Endothelial cell of umbilical vein (primary cell): Measurements from ENCODE around the gene HOXA9. TPM values are rescaled to one million over a fixed set of nuclear protein-coding genes. Genes with fewer than 3 reads are reported as not detected.

ENCODE experiments used
- BruUV-seq: library from RNA; stranded (reverse); fragments of 400-500 nt; replicated peaks from 2 replicates; lab custom pipeline; 2021; lab: Mats Ljungman, UMichigan
- CTCF ChIA-PET: fragments of 300-600, 350-600 bp; sonication (Branson Sonifier 250); formaldehyde crosslinking; loops from one replicate; lab custom pipeline; 2021; ENCODE audit warnings: antibody characterized with exemption, inconsistent platforms; lab: Charles Lee
- POLR2A ChIA-PET: fragments of 300-600, 350-600 bp; sonication (Branson Sonifier 250); formaldehyde crosslinking; loops from one replicate; lab custom pipeline; 2021; ENCODE audit warnings: antibody characterized with exemption, inconsistent platforms; lab: Charles Lee
- DNase-seq: peaks from one replicate; pipeline ENCODE4 v3.0.0-alpha.2; 2011; ENCODE audit warnings: low read depth, low spot score
- FAIRE-seq: peaks from 2 replicates; lab custom pipeline; 2011; peaks lifted over from hg19 to GRCh38; lab: Jason Lieb, UNC
- H2AFZ ChIP-seq: 2 replicates; pipeline ENCODE4 v1.6.0; 2012; ENCODE audit warnings: low read depth, low read length, control low read depth, inconsistent platforms
- H3K27ac ChIP-seq: 2 replicates; pipeline ENCODE4 v1.5.1; 2011; ENCODE audit warnings: low read depth, mild to moderate bottlenecking, control low read depth, low read length, moderate library complexity; ENCODE audit not compliant: insufficient read depth
- H3K27me3 ChIP-seq, 2 experiments: 2 replicates each; pipeline versions ENCODE4 v1.6.0 to v1.6.1; 2011; ENCODE audit warnings: low read length in 2 of 2, mixed read lengths in 1 of 2; ENCODE audit not compliant: control insufficient read depth in 2 of 2, insufficient read depth in 2 of 2
- H3K36me3 ChIP-seq, 2 experiments: 2 replicates in 1 of 2; 3 replicates in 1 of 2; pipeline ENCODE4 v1.5.1; 2011; ENCODE audit warnings: low read length in 2 of 2, mild to moderate bottlenecking in 1 of 2, moderate library complexity in 1 of 2; ENCODE audit not compliant: control insufficient read depth in 2 of 2, insufficient read depth in 2 of 2; ENCODE audit errors: extremely low read depth in 1 of 2
- H3K4me1 ChIP-seq: 3 replicates; pipeline ENCODE4 v1.5.1; 2011; ENCODE audit warnings: mild to moderate bottlenecking, low read length; ENCODE audit not compliant: control insufficient read depth, insufficient read depth; ENCODE audit errors: extremely low read depth
- H3K4me2 ChIP-seq: 2 replicates; pipeline ENCODE4 v1.6.1; 2011; ENCODE audit warnings: low read length, control low read depth, mixed read lengths; ENCODE audit not compliant: insufficient read depth
- H3K4me3 ChIP-seq, 3 experiments: fragments of 200-600 bp in 1 of 3; sonication (generic), shearing (Covaris generic) in 1 of 3; replicated peaks in 1 of 3; 2 replicates each; pipeline ENCODE4 v1.5.1; 2011 to 2016; ENCODE audit warnings: control low read depth in 3 of 3, low read length in 3 of 3, mild to moderate bottlenecking in 2 of 3, inconsistent platforms in 1 of 3, low read depth in 1 of 3, moderate library complexity in 1 of 3; ENCODE audit not compliant: insufficient read depth in 1 of 3
- H3K79me2 ChIP-seq: 2 replicates; pipeline ENCODE4 v1.6.0; 2012; ENCODE audit warnings: low read length, inconsistent platforms; ENCODE audit not compliant: control insufficient read depth, insufficient read depth
- H3K9ac ChIP-seq: replicated peaks from 2 replicates; pipeline ENCODE3; 2011; ENCODE audit warnings: low read length, control low read depth; ENCODE audit not compliant: insufficient read depth; ENCODE audit errors: extremely low read depth
- H3K9me1 ChIP-seq: replicated peaks from 3 replicates; pipeline ENCODE4 v1.6.0; 2011; ENCODE audit warnings: mild to moderate bottlenecking, low read length; ENCODE audit not compliant: control insufficient read depth, insufficient read depth; ENCODE audit errors: extremely low read depth
- H3K9me3 ChIP-seq: replicated peaks from 2 replicates; pipeline ENCODE4 v1.5.1; 2012; ENCODE audit warnings: low read length, inconsistent platforms; ENCODE audit not compliant: control insufficient read depth, insufficient read depth
- H4K20me1 ChIP-seq: replicated peaks from 2 replicates; pipeline ENCODE3; 2011; ENCODE audit warnings: mild to moderate bottlenecking, low read length; ENCODE audit not compliant: control insufficient read depth, insufficient read depth; ENCODE audit errors: extremely low read depth
- JUN ChIP-seq: IDR thresholded peaks from 2 replicates; pipeline ENCODE4 v1.6.1; 2011; ENCODE audit warnings: borderline replicate concordance, low read depth; ENCODE audit not compliant: insufficient read length, insufficient read depth
- MYC ChIP-seq: IDR thresholded peaks from one replicate; pipeline ENCODE4 v1.6.1; 2011; ENCODE audit warnings: mild to moderate bottlenecking, low read depth, low read length
- POLR2AphosphoS5 ChIP-seq: IDR thresholded peaks from 2 replicates; pipeline ENCODE4 v1.6.1; 2012; ENCODE audit warnings: low read depth, mild to moderate bottlenecking, control low read depth, low read length, moderate library complexity; ENCODE audit not compliant: insufficient read depth
- dilution Hi-C: fragments of 300-500 bp; cut with MboI; formaldehyde crosslinking; loops from one replicate; pipeline ENCODE4 v1.15.0; 2019; ENCODE audit warnings: low sequenced_read_pairs; ENCODE audit not compliant: extremely low pct_ligation_motif_present
- intact Hi-C: fragments of 100-400 bp; cut with micrococcal nuclease; formaldehyde crosslinking; loops from one replicate; pipeline ENCODE4 v1.10.0; 2022
- polyA plus RNA-seq, 4 experiments: library from polyadenylated mRNA; depleted of rRNA in 3 of 4; stranded (reverse) in 3 of 4; unstranded in 1 of 4; fragments of >200 nt; gene quantifications; 2 replicates each; pipeline versions ENCODE4 v1.2.1 to v1.2.3, GENCODE V29; 2011 to 2012; ENCODE audit warnings: missing spikeins in 1 of 4
- total RNA-seq: library from RNA; stranded (reverse); gene quantifications from 2 replicates; pipeline ENCODE4 v1.2.3, GENCODE V29; 2021
- TF ChIP-seq, protein P1 (sequence below), 2 donors: IDR thresholded peaks; 1 replicate in 1 of 2; 2 replicates in 1 of 2; pipeline ENCODE4 v1.5.1; 2011; ENCODE audit warnings: low read length in 2 of 2, mild to moderate bottlenecking in 2 of 2, moderate library complexity in 2 of 2, control low read depth in 1 of 2, inconsistent platforms in 1 of 2, low read depth in 1 of 2; ENCODE audit not compliant: insufficient read depth in 1 of 2; ENCODE audit errors: extremely low read depth in 1 of 2

HOXA9 gene
- total and polyA plus RNA-seq, 2 donors (not counting 3 experiments of a cell fraction or from before 2014, with no cell fraction given) = 47.2 to 61.6 TPM

- BruUV-seq = no TSS peak
- Histone ChIP-seq H3K27me3 (no peaks in the 10 kb centered on the region), H3K9ac (peak overlapping the region; percentile 84), H3K4me1 (peaks cover 76% of the 10 kb centered on the region), H2AFZ (no peak overlapping the region), H3K9me1 (no peaks in the 10 kb centered on the region), H4K20me1 (no peaks in the 10 kb centered on the region), H3K36me3 (peaks cover 0 to 19% of the 10 kb centered on the region in 2 experiments), H3K79me2 (peaks cover 99% of the 10 kb centered on the region), H3K9me3 (no peaks in the 10 kb centered on the region), H3K4me3 (peak overlapping the region; percentile 29 to 84 (median 65)), H3K4me2 (peak overlapping the region; percentile 92), H3K27ac (peak overlapping the region; percentile 82)
- FAIRE-seq (no peak), DNase-seq (no peak)
- TF ChIP-seq JUN (no peak), MYC (no peak)
- dilution Hi-C loops (no loop called here), intact Hi-C loops (loop anchor here (1.0 to 5.0 kb wide), 6 partner anchors 19 to 1286 kb away; no protein-coding TSS in a partner anchor)
- ChIA-PET CTCF (interaction anchor here (0.9 to 7.0 kb wide), 17 partner anchors 10 to 773 kb away, joined by 3 to 72 read pairs (median 11); partner anchors contain the start of genes HOXA3, HOXA4 and HOXA7), POLR2A (interaction anchor here (1.5 kb wide), 1 partner anchor 44 kb away, joined by 3 read pairs; no protein-coding TSS in a partner anchor)
Observed at GRCh38 chr7:27142580-27143022, 22.7 kb downstream of the HOXA9 start.

GRCh38 chr7:27141923-27142579 lies 23.3 kb downstream of the HOXA9 start:
- Histone ChIP-seq H3K9me3 (no peaks in the 10 kb centered on the region), H2AFZ (no peak overlapping the region), H3K9ac (peak overlapping the region; percentile 84), H3K27ac (peak overlapping the region; percentile 82), H3K4me2 (peak overlapping the region; percentile 92), H4K20me1 (no peaks in the 10 kb centered on the region), H3K4me3 (peak overlapping the region; percentile 29 to 84 (median 65)), H3K4me1 (peaks cover 76% of the 10 kb centered on the region), H3K9me1 (no peaks in the 10 kb centered on the region), H3K36me3 (peaks cover 0 to 19% of the 10 kb centered on the region in 2 experiments), H3K79me2 (peaks cover 99% of the 10 kb centered on the region), H3K27me3 (no peaks in the 10 kb centered on the region)
- FAIRE-seq (peak; percentile 79), DNase-seq (no peak)
- CTCF ChIA-PET = interaction anchor here (0.9 to 7.0 kb wide), 14 partner anchors 11 to 773 kb away, joined by 3 to 72 read pairs (median 11); partner anchors contain the start of genes HOXA4 and HOXA7
- POLR2A ChIA-PET = interaction anchor here (1.3 to 2.2 kb wide), 3 partner anchors 11 to 43 kb away, joined by 3 to 7 read pairs (median 4); partner anchors contain the start of gene HOXA3
- dilution Hi-C loops (no loop called here), intact Hi-C loops (loop anchor here (2.0 to 5.0 kb wide), 3 partner anchors 640 to 1285 kb away; no protein-coding TSS in a partner anchor)
- BruUV-seq = no TSS peak
- TF ChIP-seq, protein P1, sequence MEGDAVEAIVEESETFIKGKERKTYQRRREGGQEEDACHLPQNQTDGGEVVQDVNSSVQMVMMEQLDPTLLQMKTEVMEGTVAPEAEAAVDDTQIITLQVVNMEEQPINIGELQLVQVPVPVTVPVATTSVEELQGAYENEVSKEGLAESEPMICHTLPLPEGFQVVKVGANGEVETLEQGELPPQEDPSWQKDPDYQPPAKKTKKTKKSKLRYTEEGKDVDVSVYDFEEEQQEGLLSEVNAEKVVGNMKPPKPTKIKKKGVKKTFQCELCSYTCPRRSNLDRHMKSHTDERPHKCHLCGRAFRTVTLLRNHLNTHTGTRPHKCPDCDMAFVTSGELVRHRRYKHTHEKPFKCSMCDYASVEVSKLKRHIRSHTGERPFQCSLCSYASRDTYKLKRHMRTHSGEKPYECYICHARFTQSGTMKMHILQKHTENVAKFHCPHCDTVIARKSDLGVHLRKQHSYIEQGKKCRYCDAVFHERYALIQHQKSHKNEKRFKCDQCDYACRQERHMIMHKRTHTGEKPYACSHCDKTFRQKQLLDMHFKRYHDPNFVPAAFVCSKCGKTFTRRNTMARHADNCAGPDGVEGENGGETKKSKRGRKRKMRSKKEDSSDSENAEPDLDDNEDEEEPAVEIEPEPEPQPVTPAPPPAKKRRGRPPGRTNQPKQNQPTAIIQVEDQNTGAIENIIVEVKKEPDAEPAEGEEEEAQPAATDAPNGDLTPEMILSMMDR (IDR thresholded peaks at IDR 0.05; ENCODE audit: extremely low read depth in 1 of 2, insufficient read depth in 1 of 2, low read depth in 1 of 2, low read length in 2 of 2) = peak; percentile 23 to 35
- no peak for TF ChIP-seq POLR2AphosphoS5
